Islet precursor cell (in vitro differentiated cells): Measurements from ENCODE around the gene CCL4.
"Not testable (repeated sequence)": the region's sequence is repeated elsewhere in the genome, so short reads cannot be mapped to it uniquely, and the experiment has no call there.

Experiments used
- DNase-seq: peaks from one replicate; pipeline ENCODE4 v3.0.0-alpha.2; 2018

Gene CCL4

GRCh38 chr17:36088670-36089338 lies 14.8 kb upstream of the CCL4 start:
- peak; percentile 61 for DNase-seq

- no peak for DNase-seq
Measured at GRCh38 chr17:36089339-36089865, 14.2 kb upstream of the CCL4 start.

GRCh38 chr17:36089888-36090836 lies 13.5 kb upstream of the CCL4 start, which contains the start of gene CCL3:
TSS of gene CCL3 (minus strand) at chr17:36090143. CDS start at chr17:36090058, 85 bp downstream.
- peak; percentile 49 for DNase-seq

- DNase-seq: no peak
Measured at GRCh38 chr17:36092230-36092629, 11.4 kb upstream of the CCL4 start.

GRCh38 chr17:36092715-36093114 lies 10.9 kb upstream of the CCL4 start:
- DNase-seq: not testable (repeated sequence)

GRCh38 chr17:36094232-36094631 lies 9.4 kb upstream of the CCL4 start:
- no peak for DNase-seq

- peak; percentile 53 for DNase-seq
Measured at GRCh38 chr17:36094746-36095145, 8.9 kb upstream of the CCL4 start.

GRCh38 chr17:36095992-36096391 lies 7.6 kb upstream of the CCL4 start:
- DNase-seq: peak; percentile 29

- DNase-seq: peak; percentile 13
Measured at GRCh38 chr17:36099004-36099403, 4.6 kb upstream of the CCL4 start.

- not testable (repeated sequence) for DNase-seq
Measured at GRCh38 chr17:36104246-36104645, 619 bp downstream of the CCL4 start.

GRCh38 chr17:36104701-36105181 lies 1.1 kb downstream of the CCL4 start:
- peak; percentile 42 for DNase-seq

- peak; percentile 19 for DNase-seq
Measured at GRCh38 chr17:36105781-36106492, 2.3 kb downstream of the CCL4 start.

GRCh38 chr17:36106493-36106835 lies 2.8 kb downstream of the CCL4 start:
- peak; percentile 43 for DNase-seq

- no peak for DNase-seq
Measured at GRCh38 chr17:36107660-36108059, 4.0 kb downstream of the CCL4 start.

GRCh38 chr17:36108265-36108664 lies 4.6 kb downstream of the CCL4 start:
- DNase-seq: not testable (repeated sequence)

- peak; percentile 26 for DNase-seq
Measured at GRCh38 chr17:36111068-36111490, 7.5 kb downstream of the CCL4 start.

GRCh38 chr17:36112572-36112971 lies 8.9 kb downstream of the CCL4 start:
- no peak for DNase-seq

GRCh38 chr17:36113131-36113530 lies 9.5 kb downstream of the CCL4 start:
- not testable (repeated sequence) for DNase-seq

- DNase-seq: not testable (repeated sequence)
Measured at GRCh38 chr17:36114971-36115648, 11.5 kb downstream of the CCL4 start.

- DNase-seq: not testable (repeated sequence)
Measured at GRCh38 chr17:36115649-36115977, 12.0 kb downstream of the CCL4 start.

GRCh38 chr17:36117505-36118382 lies 14.1 kb downstream of the CCL4 start:
- DNase-seq: no peak
